K562 (cell line): ENCODE data around the gene PHEX. TPM values are rescaled to one million over a fixed set of nuclear protein-coding genes. Genes with fewer than 3 reads are reported as not detected.

Source experiments
- GTF3C2 ChIP-seq: IDR thresholded peaks from 3 replicates; pipeline ENCODE4 v1.6.1; 2011; ENCODE audit warnings: borderline replicate concordance, mild to moderate bottlenecking, moderate library complexity; ENCODE audit not compliant: insufficient read length; ENCODE audit errors: extremely low read depth
- HINFP ChIP-seq: fragments of 450-650 bp; conservative IDR thresholded peaks from 2 replicates; pipeline ENCODE4 v1.6.1; 2016; ENCODE audit warnings: missing genetic modification characterization, low read depth, mild to moderate bottlenecking, control low read depth, missing compliant biosample characterization
- HOMEZ ChIP-seq: fragments of 250-450 bp; sonication (Bioruptor Pico); IDR thresholded peaks from 2 replicates; pipeline ENCODE4 v1.4.0; 2020; ENCODE audit warnings: mild to moderate bottlenecking, moderate library complexity
- RBM15 ChIP-seq: fragments of 200-400 bp; formaldehyde crosslinking; IDR thresholded peaks from 2 replicates; pipeline ENCODE4 v1.6.1; 2018; ENCODE audit warnings: mild to moderate bottlenecking, low read length, moderate library complexity; ENCODE audit not compliant: insufficient read depth
- RERE ChIP-seq: sonication (generic); formaldehyde crosslinking; IDR thresholded peaks from 2 replicates; pipeline ENCODE4 v1.8.0; 2023; ENCODE audit warnings: missing genetic modification reagents, mild to moderate bottlenecking, borderline replicate concordance
- SIRT6 ChIP-seq: IDR thresholded peaks from one replicate; pipeline ENCODE4 v1.6.1; 2012; ENCODE audit warnings: low read depth, mild to moderate bottlenecking, control low read depth, inconsistent platforms, low read length, moderate library complexity
- WHSC1 ChIP-seq: IDR thresholded peaks from one replicate; pipeline ENCODE4 v1.6.1; 2012; ENCODE audit warnings: low read length, control low read depth, inconsistent platforms
- polyA plus RNA-seq, 8 experiments: library from polyadenylated mRNA; depleted of rRNA in 4 of 8; stranded (reverse) in 5 of 8; unstranded in 3 of 8; fragments of >200 nt; fragmentation: Nextera tagmentation in 2 of 8; fragmentation: Illumina TruSeq in 1 of 8; extraction: Ambion mirVana in 2 of 8; extraction: Trizol in 1 of 8; gene quantifications; 2 replicates each; pipeline versions ENCODE4 v1.2.1 to v1.2.3, GENCODE V29; 2011 to 2014; ENCODE audit warnings: inconsistent platforms in 1 of 8, missing spikeins in 1 of 8
- total RNA-seq, 7 experiments: library from RNA; depleted of rRNA in 6 of 7; stranded (reverse); fragments of >200 nt in 6 of 7; fragmentation: Illumina TruSeq in 2 of 7; extraction: Trizol in 2 of 7; gene quantifications; 2 replicates each; pipeline versions ENCODE4 v1.2.1 to v1.2.3, GENCODE V29; 2011 to 2021; ENCODE audit warnings: low replicate concordance in 1 of 7

Gene PHEX
- total and polyA plus RNA-seq, 9 of the 15 experiments (the other 6 are each of a cell fraction or from before 2014, with no cell fraction given), result 0.01 to 0.11 (median 0.04) TPM; not detected in 6

GRCh38 chrX:22126327-22126726, 94.2 kb downstream of the PHEX start (continued):
- TF ChIP-seq HOMEZ (CRISPR knock-in tag), result no peak
- no peak for TF ChIP-seq SIRT6
- no peak for TF ChIP-seq WHSC1
- TF ChIP-seq RERE, result no peak
- TF ChIP-seq HINFP (tag), result no peak
- no peak for TF ChIP-seq GTF3C2
- TF ChIP-seq RBM15, result no peak
